IPS DF 4.7 (cell line): ENCODE data around the gene MYO1C.
"Not testable (repeated sequence)": the region's sequence is repeated elsewhere in the genome, so short reads cannot be mapped to it uniquely, and the experiment has no call there.

Experiments used
- DNase-seq: peaks from one replicate; pipeline ENCODE4 v3.0.0-alpha.2; 2013; ENCODE audit warnings: low spot score; ENCODE audit errors: extremely low read depth

MYO1C gene

GRCh38 chr17:1509290-1509881 is 16.9 kb upstream of the MYO1C start:
- DNase-seq: no peak

- DNase-seq: not testable (repeated sequence)
Observed at GRCh38 chr17:1508709-1509108, 16.2 kb upstream of the MYO1C start.

GRCh38 chr17:1506649-1507267 is 14.3 kb upstream of the MYO1C start:
- no peak for DNase-seq

- DNase-seq: no peak
Observed at GRCh38 chr17:1505586-1505985, 13.1 kb upstream of the MYO1C start.

GRCh38 chr17:1504866-1505265 is 12.4 kb upstream of the MYO1C start:
- no peak for DNase-seq

GRCh38 chr17:1503699-1504098 is 11.2 kb upstream of the MYO1C start:
- no peak for DNase-seq

- DNase-seq: no peak
Observed at GRCh38 chr17:1498869-1499268, 6.4 kb upstream of the MYO1C start.

- no peak for DNase-seq
Observed at GRCh38 chr17:1498233-1498632, 5.7 kb upstream of the MYO1C start.

GRCh38 chr17:1497831-1498230 is 5.3 kb upstream of the MYO1C start:
- no peak for DNase-seq

- DNase-seq: no peak
Observed at GRCh38 chr17:1496869-1497268, 4.4 kb upstream of the MYO1C start.

- DNase-seq: no peak
Observed at GRCh38 chr17:1495265-1495989, 2.9 kb upstream of the MYO1C start.

GRCh38 chr17:1494736-1495253 is 2.3 kb upstream of the MYO1C start:
- DNase-seq: no peak

- DNase-seq: no peak
Observed at GRCh38 chr17:1494203-1494602, 1.7 kb upstream of the MYO1C start.

- DNase-seq: no peak
Observed at GRCh38 chr17:1493291-1493980, 950 bp upstream of the MYO1C start.

- no peak for DNase-seq
Observed at GRCh38 chr17:1491443-1492248, 840 bp downstream of the MYO1C start.

GRCh38 chr17:1490643-1491442 is 1.6 kb downstream of the MYO1C start:
- no peak for DNase-seq

GRCh38 chr17:1488826-1489270 is 3.6 kb downstream of the MYO1C start:
- no peak for DNase-seq

- DNase-seq: no peak
Observed at GRCh38 chr17:1487939-1488825, 4.3 kb downstream of the MYO1C start.
